Pulmonary artery endothelial cell (primary cell): ENCODE results near the gene DDX41. TPM values are rescaled to one million over a fixed set of nuclear protein-coding genes. Genes with fewer than 3 reads are reported as not detected.

Experiments used
- DNase-seq: peaks from one replicate; pipeline ENCODE4 v3.0.0-alpha.2; 2011; ENCODE audit warnings: low read depth, low spot score
- total RNA-seq: library from RNA; depleted of rRNA; stranded (reverse); fragments of >200 nt; gene quantifications from 2 replicates; pipeline ENCODE4 v1.2.3, GENCODE V29; 2014

Gene DDX41
- total RNA-seq, 1 donor from 2014 or later: 107 TPM

GRCh38 chr5:177513500-177513899, 3.3 kb downstream of the DDX41 start:
- DNase-seq: no peak

GRCh38 chr5:177512736-177513380, 3.9 kb downstream of the DDX41 start:
- DNase-seq: no peak

- DNase-seq: no peak
Observed at GRCh38 chr5:177511796-177512675, 4.7 kb downstream of the DDX41 start.

- DNase-seq: no peak
Observed at GRCh38 chr5:177511181-177511580, 5.6 kb downstream of the DDX41 start.

DNA sequence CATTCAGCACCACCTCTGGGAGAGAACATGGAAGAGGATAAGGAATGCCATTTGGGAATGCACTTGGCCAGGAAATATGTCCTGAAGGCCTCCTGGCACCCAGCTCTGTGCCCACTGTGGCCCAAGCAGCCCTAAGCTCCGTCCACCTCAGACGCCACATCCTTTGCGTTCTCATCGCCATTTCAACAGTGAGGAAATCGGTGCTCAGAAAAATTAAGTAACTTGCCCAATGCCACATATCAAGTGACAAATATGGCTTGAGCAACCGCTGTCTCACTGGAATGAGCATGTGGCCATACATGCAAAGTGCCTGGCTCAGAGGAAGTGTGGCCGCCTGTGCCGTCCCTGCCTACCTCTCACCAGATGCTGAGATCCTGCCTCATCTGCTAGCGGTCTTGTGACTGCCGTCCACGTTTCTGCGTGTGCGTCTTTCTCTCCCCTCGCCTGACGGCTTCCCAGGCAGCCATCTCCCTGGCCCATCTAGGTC, 6.2 kb downstream of the DDX41 start:
- no peak for DNase-seq

DNA sequence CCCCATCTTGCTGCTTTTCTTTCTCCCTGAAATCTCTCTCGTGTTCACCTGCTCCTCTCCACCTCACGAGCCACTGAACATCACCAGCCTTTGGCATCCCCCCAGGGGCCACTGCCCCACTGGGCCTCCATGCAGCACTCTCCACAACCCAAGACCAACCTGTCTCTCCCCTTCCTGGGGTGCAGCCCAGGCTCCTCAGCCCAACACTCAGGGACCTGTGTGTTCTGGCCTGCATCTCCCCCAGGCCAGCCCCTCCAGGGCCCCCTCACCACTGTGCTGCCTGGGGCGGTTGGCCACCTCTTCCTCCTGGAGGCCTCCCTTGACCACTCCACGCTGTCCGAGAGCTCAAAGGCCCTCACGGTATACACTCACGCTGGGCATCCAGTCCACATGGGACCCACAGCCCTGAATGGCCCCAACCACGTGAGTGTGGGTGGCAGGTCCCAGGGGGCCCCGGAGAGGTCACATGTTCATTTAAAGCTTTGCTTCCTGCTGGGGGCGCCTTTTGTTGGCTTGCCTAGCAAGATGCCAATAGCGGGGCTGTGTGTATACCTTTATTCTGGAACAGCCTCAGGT, 6.7 kb downstream of the DDX41 start:
- no peak for DNase-seq

DNA sequence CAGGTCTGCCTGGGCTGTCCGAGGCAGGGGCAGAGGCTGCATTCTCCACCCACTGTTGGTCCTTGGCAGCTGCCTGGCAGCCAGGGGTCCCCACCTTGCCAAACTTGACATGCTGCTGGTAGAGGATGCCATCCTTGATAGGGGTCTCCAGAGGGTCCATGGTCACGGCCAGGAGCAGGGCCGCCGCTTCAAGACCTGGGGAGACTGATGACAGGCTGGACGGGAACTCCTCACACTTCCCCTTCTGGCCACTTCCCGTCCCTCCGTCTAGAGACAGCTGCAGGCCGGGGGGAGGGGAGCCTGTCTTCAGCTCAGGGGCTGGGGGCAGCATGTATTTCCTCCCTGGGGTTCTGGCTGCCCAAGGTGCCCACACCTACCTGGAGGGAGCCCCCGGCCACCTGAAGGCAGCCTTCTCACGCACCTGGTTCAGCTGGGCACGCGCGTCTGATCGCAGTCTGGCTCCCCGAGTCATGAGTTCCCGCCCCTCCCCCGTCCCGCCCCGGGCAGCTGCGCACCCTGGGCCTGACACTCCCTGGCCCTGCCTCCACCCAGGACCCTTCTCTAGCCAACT, 7.3 kb downstream of the DDX41 start, which contains the start of gene DOK3:
Gene DOK3, minus strand, starts transcription at position 446 of the 571 bp plus-strand sequence. Its CDS starts 286 bp downstream, at position 160.
- no peak for DNase-seq

- DNase-seq: no peak
Observed at GRCh38 chr5:177508837-177509236, 7.9 kb downstream of the DDX41 start.

DNA sequence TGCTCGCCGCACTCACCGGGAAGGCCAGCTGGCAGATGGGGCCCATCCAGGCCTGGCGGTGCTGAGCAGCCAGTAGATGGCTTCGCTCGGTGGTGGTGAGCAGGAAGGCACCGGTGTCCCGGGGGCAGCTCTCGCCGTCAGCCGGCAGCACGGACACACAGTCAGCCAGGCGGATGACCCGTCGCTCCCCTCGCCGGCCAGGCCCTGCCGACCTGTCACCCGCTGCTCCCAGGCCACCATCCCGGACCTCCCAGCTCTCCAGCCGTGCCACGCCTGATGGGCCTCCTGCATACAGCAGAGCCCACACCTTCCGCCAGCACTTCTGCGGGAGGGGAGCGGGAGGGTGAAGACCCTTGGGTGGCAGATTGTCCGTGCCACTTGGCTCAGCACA, 8.5 kb downstream of the DDX41 start:
- DNase-seq: no peak

GRCh38 chr5:177507596-177508220, 9.1 kb downstream of the DDX41 start:
- DNase-seq: no peak

DNA sequence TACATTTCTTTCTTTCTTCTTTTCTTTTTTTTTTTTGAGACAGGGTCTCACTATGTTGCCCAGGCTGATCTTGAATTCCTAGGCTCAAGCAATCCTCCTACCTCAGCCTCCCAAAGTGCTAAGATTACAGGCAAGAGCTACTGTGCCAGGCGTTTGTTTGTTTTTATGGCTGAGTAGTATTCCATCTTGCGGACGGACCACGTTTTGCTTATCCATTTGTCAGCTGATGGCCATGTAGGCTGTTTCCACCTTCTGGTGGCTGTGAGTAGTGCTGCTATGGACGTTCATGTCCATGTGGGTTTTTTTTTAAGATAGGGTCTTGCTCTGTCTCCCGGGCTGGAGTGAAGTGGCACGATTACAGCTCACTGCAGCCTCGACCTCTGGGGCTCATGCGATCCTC, 9.6 kb downstream of the DDX41 start:
- no peak for DNase-seq

DNA sequence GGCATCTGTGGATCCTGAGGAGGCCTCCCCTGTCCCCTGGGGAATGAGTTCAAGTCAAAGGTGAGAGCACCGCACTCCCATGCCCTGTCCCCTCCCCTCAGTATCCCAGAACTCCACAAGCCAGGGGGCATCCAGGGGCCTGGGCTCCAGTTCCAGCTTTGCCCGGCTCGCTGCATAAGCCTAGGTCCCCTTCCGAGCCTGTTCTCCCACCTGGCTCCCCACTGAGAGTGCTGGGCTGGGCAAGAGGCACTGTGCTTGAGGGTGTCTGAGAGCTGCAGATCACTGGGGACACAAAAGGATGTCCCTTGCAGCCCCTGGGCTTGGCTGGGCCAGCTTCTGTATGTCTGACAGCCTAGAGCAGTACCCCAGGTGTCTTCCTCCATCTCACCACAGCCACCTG, 11.7 kb downstream of the DDX41 start:
- DNase-seq: no peak

DNA sequence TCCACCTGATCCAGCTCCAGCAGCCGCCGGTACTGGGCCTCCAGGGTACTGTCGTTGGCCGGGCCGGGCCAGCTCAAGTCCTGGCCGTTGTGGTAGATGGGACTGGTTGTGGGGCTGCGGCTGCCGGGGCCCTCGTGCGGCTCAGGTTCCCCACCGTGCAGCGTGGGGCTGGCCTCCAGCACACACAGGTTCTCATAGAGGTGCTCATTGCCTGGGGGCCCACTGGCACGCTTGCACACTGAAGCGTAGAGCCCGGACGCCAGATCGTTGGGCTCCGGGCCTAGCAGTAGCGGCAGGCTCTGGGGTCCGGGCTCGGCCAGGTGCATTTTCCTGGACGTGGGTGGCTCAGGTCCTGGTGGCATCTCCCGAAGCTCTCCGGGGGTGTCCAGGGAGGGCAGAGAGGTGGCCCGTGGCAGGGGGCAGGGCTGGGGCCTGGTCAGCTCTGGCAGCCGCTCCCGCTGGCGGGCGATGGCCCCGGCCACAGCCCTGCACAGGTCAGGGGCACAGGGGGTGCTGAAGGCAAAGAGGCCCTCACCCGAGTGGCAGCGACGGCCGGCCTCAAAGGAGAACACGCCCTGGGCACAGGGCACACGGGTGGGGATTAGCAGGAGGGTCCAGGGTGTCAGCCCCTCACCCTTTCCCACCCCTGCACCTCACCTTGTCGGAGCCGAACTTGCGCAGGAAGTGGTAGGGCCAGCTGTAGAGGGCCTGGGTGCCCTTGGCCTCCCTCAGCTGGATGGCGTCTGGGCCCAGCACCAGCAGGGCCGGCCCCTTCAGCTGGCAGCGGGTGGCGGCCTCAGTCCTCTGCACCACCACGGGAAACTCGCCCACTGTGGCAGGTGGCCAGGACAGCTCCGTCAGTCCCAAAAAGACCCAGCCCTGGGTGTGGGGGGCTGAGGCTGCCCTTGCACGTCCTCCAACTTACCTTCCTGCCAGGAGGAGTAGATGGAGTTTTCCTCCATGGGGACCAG, 12.4 kb downstream of the DDX41 start:
- DNase-seq: no peak

DNA sequence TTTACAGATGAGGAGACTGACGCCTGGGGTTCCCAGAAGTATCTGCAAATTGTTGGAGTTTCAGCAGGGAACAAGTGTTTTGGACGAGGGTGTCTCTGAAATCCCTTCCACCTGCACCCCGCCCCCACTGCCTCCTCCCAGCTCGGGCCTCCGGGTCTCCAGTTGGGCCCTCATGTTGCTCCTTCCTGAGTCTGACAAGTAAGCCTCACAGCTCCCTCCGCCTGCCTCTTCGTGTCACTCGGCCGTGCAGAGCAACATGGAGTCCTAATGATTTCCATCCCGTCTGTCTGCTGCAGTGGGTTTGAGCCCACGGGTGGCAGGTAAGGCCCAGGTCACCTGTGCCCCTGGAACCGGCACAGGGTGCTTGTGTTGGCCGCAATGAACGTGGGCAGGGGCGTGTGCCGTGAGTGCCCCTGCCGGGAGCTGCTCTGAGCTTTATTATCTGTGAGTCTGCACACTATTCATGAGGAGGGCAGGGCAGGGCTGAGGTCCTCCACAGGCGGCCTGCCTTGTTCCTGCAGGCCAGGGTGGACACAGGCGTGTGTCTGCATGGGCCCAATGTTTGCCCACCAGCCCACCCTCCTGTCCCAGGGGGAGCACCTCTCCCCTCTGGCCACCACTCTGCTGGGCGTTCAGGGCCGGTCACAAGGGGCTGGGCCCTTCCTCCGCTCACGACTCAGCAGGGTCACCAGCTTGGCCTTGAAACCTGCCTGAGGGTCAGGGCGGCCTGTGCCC, 13.2 kb downstream of the DDX41 start:
- DNase-seq: no peak

GRCh38 chr5:177502886-177503285, 13.9 kb downstream of the DDX41 start:
- DNase-seq: no peak

DNA sequence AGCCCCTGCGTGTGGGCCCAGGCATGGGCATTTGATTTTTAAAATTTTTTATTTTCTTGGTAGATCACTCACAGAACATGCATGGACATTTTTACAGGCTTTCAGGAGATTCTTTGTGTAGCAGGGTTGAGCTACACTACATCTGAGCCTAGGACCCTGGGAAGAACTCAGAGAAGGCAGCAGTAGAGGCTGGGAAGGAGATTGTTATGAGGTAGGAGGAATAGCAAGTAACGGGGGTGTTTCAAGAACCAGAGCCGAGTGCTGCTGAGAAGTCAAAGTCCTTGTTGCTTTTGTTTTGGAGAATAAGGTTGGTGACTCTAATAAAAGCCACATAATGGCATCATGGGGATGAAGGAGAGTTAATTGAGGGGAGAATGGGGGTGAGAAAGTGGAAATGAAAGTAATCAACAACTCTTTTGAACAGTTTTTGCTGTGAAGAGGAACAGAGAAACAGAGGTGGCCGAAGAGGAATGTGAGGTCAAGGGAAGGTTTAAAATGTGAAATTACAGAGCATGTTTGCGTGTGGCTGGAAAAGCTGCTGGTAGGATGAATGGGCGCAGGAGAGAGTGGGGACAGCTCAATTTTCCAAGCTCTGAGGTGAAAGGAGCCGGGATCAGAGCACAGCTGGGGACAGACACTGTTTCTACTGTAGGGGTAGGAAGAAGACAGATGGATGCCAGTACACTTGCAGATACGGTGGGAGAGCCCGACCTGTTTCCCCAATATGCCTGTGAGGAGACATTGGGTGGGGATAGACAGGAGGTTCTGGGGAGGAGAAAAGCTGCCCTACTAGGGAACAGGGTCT, 14.7 kb downstream of the DDX41 start:
- no peak for DNase-seq

- no peak for DNase-seq
Observed at GRCh38 chr5:177500685-177501522, 15.9 kb downstream of the DDX41 start.

- no peak for DNase-seq
Observed at GRCh38 chr5:177499842-177500241, 16.9 kb downstream of the DDX41 start.
